Measurements from ENCODE around the gene WAC.
"Not testable (repeated sequence)": the region's sequence is repeated elsewhere in the genome, so short reads cannot be mapped to it uniquely, and the experiment has no call there.

Gene WAC

DNA sequence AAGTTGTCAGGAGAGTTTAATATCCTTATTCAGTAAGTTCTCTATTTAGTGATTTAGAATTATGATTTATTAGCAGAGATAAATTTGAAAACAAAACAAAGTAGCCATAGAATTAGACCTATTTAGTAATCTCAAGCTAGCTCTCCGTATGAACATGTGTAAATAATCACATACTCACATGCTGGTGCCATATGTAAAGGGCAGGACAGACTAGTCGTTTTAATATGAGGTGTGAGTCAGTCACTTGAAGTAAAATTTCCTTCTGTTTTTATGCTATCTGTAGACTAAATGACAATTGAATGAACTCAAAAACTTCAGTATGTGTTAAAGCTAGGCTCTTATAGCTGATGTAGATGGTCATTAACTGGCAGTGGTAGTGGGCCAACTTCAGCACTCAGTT is 67.1 kb downstream of the WAC start:
- TF ChIP-seq ARNT (IDR thresholded peaks at IDR 0.05) (no peak), TARDBP (IDR thresholded peaks at IDR 0.05) (no peak), FOXM1 (IDR thresholded peaks at IDR 0.05; ENCODE audit: borderline replicate concordance) (no peak), HDGF (IDR thresholded peaks at IDR 0.05; ENCODE audit: borderline replicate concordance) (no peak), LEF1 (IDR thresholded peaks at IDR 0.05; ENCODE audit: borderline replicate concordance) (no peak), FOXA1 (IDR thresholded peaks at IDR 0.05) (no peak), ZNF384 (IDR thresholded peaks at IDR 0.05) (no peak), SUZ12 (IDR thresholded peaks at IDR 0.05) (no peak), ELF4 (IDR thresholded peaks at IDR 0.05) (no peak), NFRKB (IDR thresholded peaks at IDR 0.05) (no peak), CTBP1 (IDR thresholded peaks at IDR 0.05; ENCODE audit: borderline replicate concordance) (no peak), L3MBTL2 (conservative IDR thresholded peaks at IDR 0.05) (no peak), SP1 (IDR thresholded peaks at IDR 0.05) (no peak), BHLHE40 (IDR thresholded peaks at IDR 0.05; ENCODE audit: borderline replicate concordance) (no peak), FOXK2 (IDR thresholded peaks at IDR 0.05) (no peak)
- TF ChIP-seq, protein P1, sequence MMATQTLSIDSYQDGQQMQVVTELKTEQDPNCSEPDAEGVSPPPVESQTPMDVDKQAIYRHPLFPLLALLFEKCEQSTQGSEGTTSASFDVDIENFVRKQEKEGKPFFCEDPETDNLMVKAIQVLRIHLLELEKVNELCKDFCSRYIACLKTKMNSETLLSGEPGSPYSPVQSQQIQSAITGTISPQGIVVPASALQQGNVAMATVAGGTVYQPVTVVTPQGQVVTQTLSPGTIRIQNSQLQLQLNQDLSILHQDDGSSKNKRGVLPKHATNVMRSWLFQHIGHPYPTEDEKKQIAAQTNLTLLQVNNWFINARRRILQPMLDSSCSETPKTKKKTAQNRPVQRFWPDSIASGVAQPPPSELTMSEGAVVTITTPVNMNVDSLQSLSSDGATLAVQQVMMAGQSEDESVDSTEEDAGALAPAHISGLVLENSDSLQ (IDR thresholded peaks at IDR 0.05), result no peak
- DNase-seq (ENCODE audit: extremely low spot score), result no peak
- CTCF ChIA-PET, result interaction anchor here (0.5 kb wide), 1 partner anchor 37 kb away, joined by 5 read pairs; no protein-coding TSS in a partner anchor
- POLR2A ChIA-PET, result no interaction called here

- TF ChIP-seq, protein P1 (IDR thresholded peaks at IDR 0.05), result no peak
- TF ChIP-seq FOXM1 (IDR thresholded peaks at IDR 0.05; ENCODE audit: borderline replicate concordance), result no peak
- no peak for TF ChIP-seq BHLHE40 (IDR thresholded peaks at IDR 0.05; ENCODE audit: borderline replicate concordance)
- TF ChIP-seq ZNF384 (IDR thresholded peaks at IDR 0.05), result no peak
- no peak for TF ChIP-seq ELF4 (IDR thresholded peaks at IDR 0.05)
- no peak for DNase-seq (ENCODE audit: extremely low spot score)
- ChIA-PET CTCF (no interaction called here), POLR2A (no interaction called here)
Observed at GRCh38 chr10:28601012-28601411, 68.1 kb downstream of the WAC start.

DNA sequence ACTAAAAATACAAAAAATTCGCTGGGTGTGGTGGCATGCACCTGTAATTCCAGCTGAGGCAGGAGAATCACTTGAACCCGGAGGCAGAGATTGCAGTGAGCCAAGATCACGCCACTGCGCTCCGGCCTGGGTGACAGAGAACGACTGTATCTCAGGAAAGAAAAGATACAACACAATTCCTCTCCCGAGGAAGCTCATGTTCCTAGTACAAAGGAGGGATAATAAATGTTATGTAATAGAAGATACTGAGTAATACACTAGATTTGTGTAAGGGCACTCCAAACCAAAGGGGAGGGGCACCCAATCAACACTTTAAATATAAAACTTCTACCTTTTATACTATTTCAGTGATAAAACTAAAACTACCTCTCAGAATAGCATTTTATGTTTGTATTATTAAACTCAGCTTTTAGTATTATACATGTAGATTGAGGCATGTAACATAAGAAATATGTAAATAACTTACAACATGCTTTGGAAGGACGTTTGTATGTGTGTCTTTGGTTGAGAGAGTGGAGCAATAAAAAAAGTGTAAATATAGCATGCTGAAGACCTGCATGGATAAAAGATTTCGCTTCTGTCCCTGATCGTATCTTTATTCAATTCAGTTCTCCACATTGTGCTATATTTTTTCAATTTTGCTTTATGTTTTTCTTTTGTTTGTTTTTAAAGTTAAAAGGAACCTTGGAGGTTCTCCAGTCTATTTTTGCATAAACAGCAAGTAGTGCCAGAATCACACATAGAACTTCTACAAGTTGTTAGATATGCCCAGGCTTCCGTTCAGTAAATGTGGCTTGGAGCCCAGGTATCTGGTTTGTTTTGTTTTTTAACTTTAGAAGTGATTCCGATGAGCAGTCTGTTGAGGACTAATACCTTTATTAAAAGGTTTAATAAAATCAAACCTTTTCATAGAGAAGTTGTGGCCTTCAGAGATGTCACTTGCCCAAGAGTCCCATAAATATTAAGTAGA is 71.9 kb downstream of the WAC start:
- TF ChIP-seq CTBP1 (IDR thresholded peaks at IDR 0.05; ENCODE audit: borderline replicate concordance) (no peak), ELF4 (IDR thresholded peaks at IDR 0.05) (no peak), NFRKB (IDR thresholded peaks at IDR 0.05) (no peak), TARDBP (IDR thresholded peaks at IDR 0.05) (no peak), SUZ12 (IDR thresholded peaks at IDR 0.05) (no peak), SP1 (IDR thresholded peaks at IDR 0.05) (no peak), ZNF384 (IDR thresholded peaks at IDR 0.05) (no peak), FOXK2 (IDR thresholded peaks at IDR 0.05) (no peak), L3MBTL2 (conservative IDR thresholded peaks at IDR 0.05) (no peak), HDGF (IDR thresholded peaks at IDR 0.05; ENCODE audit: borderline replicate concordance) (no peak)
- TF ChIP-seq, protein P1 (IDR thresholded peaks at IDR 0.05), result no peak
- CTCF ChIA-PET, result no interaction called here
- POLR2A ChIA-PET, result no interaction called here

GRCh38 chr10:28606568-28606967 is 73.7 kb downstream of the WAC start:
- TF ChIP-seq FOXK2 (IDR thresholded peaks at IDR 0.05), result no peak
- TF ChIP-seq BHLHE40 (IDR thresholded peaks at IDR 0.05; ENCODE audit: borderline replicate concordance), result no peak
- TF ChIP-seq FOXA1 (IDR thresholded peaks at IDR 0.05), result no peak
- no peak for TF ChIP-seq L3MBTL2 (conservative IDR thresholded peaks at IDR 0.05)
- TF ChIP-seq NFRKB (IDR thresholded peaks at IDR 0.05), result no peak
- TF ChIP-seq SUZ12 (IDR thresholded peaks at IDR 0.05), result no peak
- TF ChIP-seq FOXM1 (IDR thresholded peaks at IDR 0.05; ENCODE audit: borderline replicate concordance), result no peak
- TF ChIP-seq, protein P1 (IDR thresholded peaks at IDR 0.05), result no peak
- TF ChIP-seq LEF1 (IDR thresholded peaks at IDR 0.05; ENCODE audit: borderline replicate concordance), result no peak
- TF ChIP-seq TARDBP (IDR thresholded peaks at IDR 0.05), result no peak
- TF ChIP-seq ARNT (IDR thresholded peaks at IDR 0.05), result no peak
- no peak for TF ChIP-seq ELF4 (IDR thresholded peaks at IDR 0.05)
- no peak for TF ChIP-seq ZNF384 (IDR thresholded peaks at IDR 0.05)
- no peak for TF ChIP-seq SP1 (IDR thresholded peaks at IDR 0.05)
- TF ChIP-seq HDGF (IDR thresholded peaks at IDR 0.05; ENCODE audit: borderline replicate concordance), result no peak
- no peak for TF ChIP-seq CTBP1 (IDR thresholded peaks at IDR 0.05; ENCODE audit: borderline replicate concordance)
- ChIA-PET CTCF (no interaction called here), POLR2A (no interaction called here)
- DNase-seq (ENCODE audit: extremely low spot score), result no peak

More for the DNA sequence above, 71.9 kb downstream of the WAC start:
- no peak for DNase-seq (ENCODE audit: extremely low spot score)

DNA sequence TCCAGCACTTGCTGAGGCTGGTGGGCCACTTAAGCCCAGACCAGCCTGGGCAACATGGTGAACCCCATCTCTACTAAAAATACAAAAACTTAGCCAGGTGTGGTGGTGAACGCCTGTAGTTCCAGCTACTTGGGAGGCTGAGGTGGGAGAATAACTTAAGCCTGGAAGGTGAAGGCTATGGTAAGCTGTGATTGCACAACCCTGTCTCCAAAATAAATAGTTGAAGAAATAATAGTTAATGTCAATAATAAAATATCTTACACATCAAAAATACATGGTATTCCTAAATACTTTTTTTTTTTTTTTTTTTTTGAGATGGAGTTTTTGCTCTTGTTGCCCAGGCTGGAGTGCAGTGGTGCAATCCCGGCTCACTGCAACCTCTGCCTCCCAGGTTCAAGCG is 76.7 kb downstream of the WAC start:
- POLR2A ChIA-PET; DNase-seq (ENCODE audit: extremely low spot score): not testable (repeated sequence)
- CTCF ChIA-PET, result interaction anchor here (0.7 kb wide), 1 partner anchor 178 kb away, joined by 3 read pairs; no protein-coding TSS in a partner anchor

- ChIA-PET POLR2A (no interaction called here), CTCF (no interaction called here)
- no peak for DNase-seq (ENCODE audit: extremely low spot score)
- TF ChIP-seq BHLHE40 (IDR thresholded peaks at IDR 0.05; ENCODE audit: borderline replicate concordance) (no peak), L3MBTL2 (conservative IDR thresholded peaks at IDR 0.05) (no peak), LEF1 (IDR thresholded peaks at IDR 0.05; ENCODE audit: borderline replicate concordance) (no peak), HDGF (IDR thresholded peaks at IDR 0.05; ENCODE audit: borderline replicate concordance) (no peak), ARNT (IDR thresholded peaks at IDR 0.05) (no peak), ZNF384 (IDR thresholded peaks at IDR 0.05) (no peak), SUZ12 (IDR thresholded peaks at IDR 0.05) (no peak), FOXM1 (IDR thresholded peaks at IDR 0.05; ENCODE audit: borderline replicate concordance) (no peak), SP1 (IDR thresholded peaks at IDR 0.05) (no peak)
Observed at GRCh38 chr10:28612877-28613276, 80.0 kb downstream of the WAC start.
